ENCODE measurements around the gene RAD54L. TPM values are rescaled to one million over a fixed set of nuclear protein-coding genes. Genes with fewer than 3 reads are reported as not detected.

The RAD54L gene
- total and polyA plus RNA-seq, 2 donors (not counting 1 experiment from before 2014, with no cell fraction given) = 0.57 to 1.1 TPM

DNA sequence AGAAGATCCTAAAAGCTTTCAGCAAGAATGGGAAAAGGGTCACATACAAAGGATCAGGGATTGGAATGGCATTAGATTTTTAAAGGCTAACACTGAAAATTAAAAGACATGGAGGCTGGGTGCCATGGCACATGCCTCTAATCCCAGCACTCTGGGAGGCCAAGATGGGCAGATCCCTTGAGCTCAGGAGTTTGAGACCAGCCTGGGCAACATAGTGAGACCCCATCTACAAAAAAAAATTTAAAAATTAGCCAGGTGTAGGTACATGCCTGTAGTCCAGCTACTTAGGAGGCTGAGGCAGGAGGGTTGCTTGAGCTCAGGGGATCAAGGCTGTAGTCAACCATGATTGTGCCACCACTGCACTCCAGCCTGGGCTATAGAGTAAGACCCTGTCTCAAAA lies 32.1 kb upstream of the RAD54L start:
- Histone ChIP-seq H3K4me3 (ENCODE audit: control extremely low read depth in 1 of 5, extremely low read depth in 1 of 5, insufficient read depth in 1 of 5, low read depth in 2 of 5, low read length in 4 of 5) (no peak overlapping the region), H3K4me1 (ENCODE audit: control insufficient read depth in 2 of 2, insufficient read depth in 2 of 2, low read length in 2 of 2) (no peaks in the 10 kb centered on the region), H3K9ac (ENCODE audit: low read length) (no peak overlapping the region), H3K9me3 (ENCODE audit: control extremely low read depth in 1 of 3, control insufficient read depth in 2 of 3, insufficient read depth in 1 of 3, low read length in 2 of 3) (no peaks in the 10 kb centered on the region), H3K36me3 (replicated peaks in 1 of 2; ENCODE audit: control extremely low read depth in 1 of 2, control insufficient read depth in 1 of 2, extremely low read depth in 1 of 2, insufficient read depth in 2 of 2, low read length in 1 of 2) (no peaks in the 10 kb centered on the region), H3K27me3 (replicated peaks in 1 of 4; ENCODE audit: control extremely low read depth in 1 of 4, control insufficient read depth in 3 of 4, insufficient read depth in 4 of 4, low read length in 3 of 4) (no peaks in the 10 kb centered on the region), H4K20me1 (ENCODE audit: control insufficient read depth, insufficient read depth, low read length, poor library complexity, severe bottlenecking) (no peaks in the 10 kb centered on the region), H3K79me2 (ENCODE audit: control insufficient read depth, insufficient read depth, low read length) (no peaks in the 10 kb centered on the region), H3K27ac (ENCODE audit: low read length in 2 of 2) (no peak overlapping the region), H2AFZ (ENCODE audit: insufficient read depth, low read depth, low read length, poor library complexity, severe bottlenecking) (no peak overlapping the region), H3K4me2 (replicated peaks; ENCODE audit: low read depth, low read length, poor library complexity, severe bottlenecking) (no peak overlapping the region)
- no peaks in the 10 kb centered on the region for H3K4me1 Mint-ChIP-seq
- ChIA-PET CTCF (interaction anchor here (1.0 kb wide), 1 partner anchor 8 kb away, joined by 4 read pairs; no protein-coding TSS in a partner anchor), POLR2A (no interaction called here)
- H3K9me3 Mint-ChIP-seq (ENCODE audit: insufficient read depth) = no peaks in the 10 kb centered on the region
- intact Hi-C loops (cut with micrococcal nuclease) = no loop called here
- ATAC-seq (ENCODE audit: low read depth) = no peak
- H3K27ac Mint-ChIP-seq = no peak overlapping the region
- no peak for TF ChIP-seq EZH2 (IDR thresholded peaks at IDR 0.05; ENCODE audit: borderline replicate concordance, insufficient read depth, low read depth, low read length, poor library complexity, severe bottlenecking)
- TF ChIP-seq, protein P1, sequence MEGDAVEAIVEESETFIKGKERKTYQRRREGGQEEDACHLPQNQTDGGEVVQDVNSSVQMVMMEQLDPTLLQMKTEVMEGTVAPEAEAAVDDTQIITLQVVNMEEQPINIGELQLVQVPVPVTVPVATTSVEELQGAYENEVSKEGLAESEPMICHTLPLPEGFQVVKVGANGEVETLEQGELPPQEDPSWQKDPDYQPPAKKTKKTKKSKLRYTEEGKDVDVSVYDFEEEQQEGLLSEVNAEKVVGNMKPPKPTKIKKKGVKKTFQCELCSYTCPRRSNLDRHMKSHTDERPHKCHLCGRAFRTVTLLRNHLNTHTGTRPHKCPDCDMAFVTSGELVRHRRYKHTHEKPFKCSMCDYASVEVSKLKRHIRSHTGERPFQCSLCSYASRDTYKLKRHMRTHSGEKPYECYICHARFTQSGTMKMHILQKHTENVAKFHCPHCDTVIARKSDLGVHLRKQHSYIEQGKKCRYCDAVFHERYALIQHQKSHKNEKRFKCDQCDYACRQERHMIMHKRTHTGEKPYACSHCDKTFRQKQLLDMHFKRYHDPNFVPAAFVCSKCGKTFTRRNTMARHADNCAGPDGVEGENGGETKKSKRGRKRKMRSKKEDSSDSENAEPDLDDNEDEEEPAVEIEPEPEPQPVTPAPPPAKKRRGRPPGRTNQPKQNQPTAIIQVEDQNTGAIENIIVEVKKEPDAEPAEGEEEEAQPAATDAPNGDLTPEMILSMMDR (IDR thresholded peaks at IDR 0.05) = no peak
- peaks cover 8% of the 10 kb centered on the region for H3K27me3 Mint-ChIP-seq
- no peak overlapping the region for H3K4me3 Mint-ChIP-seq
- no peak for DNase-seq

DNA sequence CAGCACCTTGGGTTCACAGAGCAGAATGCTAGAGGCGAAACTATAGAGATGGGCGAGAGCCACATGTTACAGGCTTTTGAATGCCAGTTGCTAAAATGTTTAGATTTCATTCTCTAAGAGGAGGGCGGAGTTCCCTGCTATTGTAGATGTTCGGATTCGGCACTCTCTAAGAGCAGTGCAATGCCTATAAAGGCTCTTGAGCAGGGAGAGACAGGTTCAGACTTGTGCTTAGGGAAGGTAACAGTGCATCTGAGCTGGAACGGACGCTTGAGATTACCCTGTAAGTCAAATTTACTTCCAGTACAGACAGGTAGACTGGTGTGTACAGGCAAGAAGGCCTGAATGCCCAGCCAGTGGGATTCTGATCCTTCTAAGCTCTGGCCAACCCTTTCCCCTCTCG lies 29.1 kb upstream of the RAD54L start:
- no peak overlapping the region for H3K9ac ChIP-seq (ENCODE audit: low read length)
- peaks cover 0 to under 1% of the 10 kb centered on the region in 2 donors for H3K4me1 ChIP-seq (ENCODE audit: control insufficient read depth in 2 of 2, insufficient read depth in 2 of 2, low read length in 2 of 2)
- Mint-ChIP-seq H3K4me1 (no peaks in the 10 kb centered on the region), H3K27ac (no peak overlapping the region), H3K27me3 (peaks cover 8% of the 10 kb centered on the region), H3K4me3 (no peak overlapping the region), H3K9me3 (ENCODE audit: insufficient read depth) (no peaks in the 10 kb centered on the region)
- TF ChIP-seq, protein P1 (IDR thresholded peaks at IDR 0.05) = no peak
- no peak for TF ChIP-seq EZH2 (IDR thresholded peaks at IDR 0.05; ENCODE audit: borderline replicate concordance, insufficient read depth, low read depth, low read length, poor library complexity, severe bottlenecking)
- intact Hi-C loops (cut with micrococcal nuclease) = no loop called here
- WGBS (ENCODE audit: insufficient coverage) = 94% methylated on average over 8 of the region's 8 CpGs
- no peaks in the 10 kb centered on the region for H4K20me1 ChIP-seq (ENCODE audit: control insufficient read depth, insufficient read depth, low read length, poor library complexity, severe bottlenecking)
- ATAC-seq (ENCODE audit: low read depth) = no peak
- ChIA-PET POLR2A (no interaction called here), CTCF (no interaction called here)
- H3K79me2 ChIP-seq (ENCODE audit: control insufficient read depth, insufficient read depth, low read length) = no peaks in the 10 kb centered on the region
- H3K9me3 ChIP-seq (ENCODE audit: control extremely low read depth in 1 of 3, control insufficient read depth in 2 of 3, insufficient read depth in 1 of 3, low read length in 2 of 3) = no peaks in the 10 kb centered on the region
- no peak overlapping the region for H3K27ac ChIP-seq (ENCODE audit: low read length in 2 of 2)
- H3K36me3 ChIP-seq (replicated peaks in 1 of 2; ENCODE audit: control extremely low read depth in 1 of 2, control insufficient read depth in 1 of 2, extremely low read depth in 1 of 2, insufficient read depth in 2 of 2, low read length in 1 of 2) = no peaks in the 10 kb centered on the region
- H3K4me3 ChIP-seq (ENCODE audit: control extremely low read depth in 1 of 5, extremely low read depth in 1 of 5, insufficient read depth in 1 of 5, low read depth in 2 of 5, low read length in 4 of 5) = no peak overlapping the region
- no peak overlapping the region for H3K4me2 ChIP-seq (replicated peaks; ENCODE audit: low read depth, low read length, poor library complexity, severe bottlenecking)
- DNase-seq = no peak
- H2AFZ ChIP-seq (ENCODE audit: insufficient read depth, low read depth, low read length, poor library complexity, severe bottlenecking) = no peak overlapping the region
- no peaks in the 10 kb centered on the region for H3K27me3 ChIP-seq (replicated peaks in 1 of 4; ENCODE audit: control extremely low read depth in 1 of 4, control insufficient read depth in 3 of 4, insufficient read depth in 4 of 4, low read length in 3 of 4)

Data from B cell (primary cell).